Measurements from ENCODE around the gene ATF5.

ATF5 gene

GRCh38 chr19:49894879-49895565 lies 34.0 kb upstream of the ATF5 start:
- no peak for DNase-seq

- DNase-seq: peak in 1 of 58 donors; percentile 2
These were observed 33.3 kb upstream of the ATF5 start for GRCh38 chr19:49895566-49896297.

GRCh38 chr19:49896863-49897621 lies 32.0 kb upstream of the ATF5 start, which contains the start of gene IL4I1:
Gene IL4I1 (minus strand): TSS chr19:49896887. CDS start chr19:49896160, 727 bp downstream.
- peak in 7 of 58 donors; percentile 8 to 40 (median 11) for DNase-seq

- DNase-seq: no peak
These were observed 24.9 kb upstream of the ATF5 start for GRCh38 chr19:49904136-49904535.

- DNase-seq: peak in 21 of 58 donors; percentile 9 to 67 (median 31)
These were observed 22.0 kb upstream of the ATF5 start for GRCh38 chr19:49906879-49907564.

GRCh38 chr19:49907745-49908446 lies 21.1 kb upstream of the ATF5 start:
- no peak for DNase-seq

- DNase-seq: no peak
These were observed 20.3 kb upstream of the ATF5 start for GRCh38 chr19:49908480-49909420.

GRCh38 chr19:49910179-49910578 lies 18.8 kb upstream of the ATF5 start:
- DNase-seq: no peak

- peak in 11 of 58 donors; percentile 7 to 38 (median 18) for DNase-seq
These were observed 17.4 kb upstream of the ATF5 start for GRCh38 chr19:49911381-49912145.

GRCh38 chr19:49912965-49913685 lies 15.9 kb upstream of the ATF5 start:
- DNase-seq: peak in 36 of 58 donors; percentile 6 to 83 (median 35)

GRCh38 chr19:49913720-49914119 lies 15.3 kb upstream of the ATF5 start:
- DNase-seq: no peak

GRCh38 chr19:49915271-49915670 lies 13.7 kb upstream of the ATF5 start:
- DNase-seq: no peak

GRCh38 chr19:49916839-49917733 lies 11.9 kb upstream of the ATF5 start:
- peak in 4 of 58 donors; percentile 2 to 35 (median 11) for DNase-seq

- no peak for DNase-seq
These were observed 10.9 kb upstream of the ATF5 start for GRCh38 chr19:49918089-49918488.

- no peak for DNase-seq
These were observed 8.2 kb upstream of the ATF5 start for GRCh38 chr19:49920624-49921363.

Measured in anterior cingulate cortex (tissue), 58 donors.